ENCODE data around the gene ATXN1. TPM values are rescaled to one million over a fixed set of nuclear protein-coding genes. Genes with fewer than 3 reads are reported as not detected.

Gene ATXN1
- 31.3 and 35.3 TPM in 2 replicates for total RNA-seq

GRCh38 chr6:16760516-16761470, at the start of gene ATXN1:
Gene ATXN1, minus strand, starts transcription at chr6:16761460.

